ENCODE measurements around the gene CPT1C.

Gene CPT1C

GRCh38 chr19:49660338-49660961 is 30.5 kb upstream of the CPT1C start:
- no peak for DNase-seq (ENCODE audit: low spot score)

GRCh38 chr19:49662011-49662410 is 28.9 kb upstream of the CPT1C start:
- no peak for DNase-seq (ENCODE audit: low spot score)

- no peak for DNase-seq (ENCODE audit: low spot score)
Measured at GRCh38 chr19:49663224-49663623, 27.7 kb upstream of the CPT1C start.

DNA sequence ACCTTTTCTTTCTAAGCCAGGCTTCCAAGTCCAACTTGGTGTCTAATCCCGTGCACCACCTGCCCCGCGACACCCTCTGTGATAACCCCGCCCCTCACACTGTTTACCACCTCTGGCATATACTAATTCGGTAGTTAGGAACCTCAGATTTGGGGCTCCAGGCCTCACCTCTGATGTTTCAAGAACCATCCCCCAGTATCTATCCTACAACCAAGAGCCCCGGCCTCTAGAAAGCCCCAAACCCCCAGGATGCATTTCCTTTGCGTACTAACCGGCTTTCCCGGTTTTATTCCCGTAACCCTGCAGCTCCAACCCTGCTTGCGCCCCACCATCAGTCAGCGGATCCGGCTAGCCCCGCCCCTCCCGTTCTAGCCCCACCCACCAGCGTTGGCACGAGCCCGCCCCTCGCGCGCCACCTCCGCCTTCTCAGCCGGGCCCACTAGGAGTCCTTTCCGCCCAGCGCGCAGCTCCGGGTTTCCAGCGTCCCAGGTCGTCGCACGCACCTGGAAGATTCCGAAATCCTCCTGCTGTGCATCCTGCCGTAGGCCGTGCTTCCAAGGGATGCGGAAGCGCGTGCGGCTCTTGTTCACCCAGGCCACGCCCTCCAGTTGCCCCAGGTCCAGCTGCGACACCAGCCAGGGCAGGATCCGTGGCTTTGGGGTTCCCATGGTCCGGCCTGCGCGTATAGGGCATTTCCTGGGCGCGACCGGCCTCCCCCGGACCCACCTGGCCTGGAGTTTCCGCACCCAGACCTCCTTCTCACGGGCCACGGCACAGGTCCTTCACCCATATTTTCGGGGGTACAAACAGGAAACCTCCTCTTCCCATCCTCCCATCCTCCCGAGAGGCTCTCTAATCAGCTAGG is 26.5 kb upstream of the CPT1C start:
- peak; percentile 80 for DNase-seq (ENCODE audit: low spot score)

DNA sequence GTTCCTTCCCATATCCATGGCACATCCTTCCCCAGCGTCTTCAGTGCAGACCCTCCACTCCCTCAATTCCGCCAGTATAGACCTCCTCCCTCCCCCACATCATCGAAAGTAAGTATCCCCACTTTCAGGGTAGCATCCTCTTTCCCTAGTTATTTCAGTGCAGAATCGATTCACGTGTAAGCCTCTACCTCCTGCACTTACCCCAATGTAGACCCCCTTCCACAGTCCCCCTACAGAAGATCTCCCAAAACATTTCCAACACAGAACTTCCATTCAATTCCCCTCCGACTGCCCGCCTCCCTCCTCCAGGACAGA is 25.9 kb upstream of the CPT1C start:
- DNase-seq (ENCODE audit: low spot score) = no peak

DNA sequence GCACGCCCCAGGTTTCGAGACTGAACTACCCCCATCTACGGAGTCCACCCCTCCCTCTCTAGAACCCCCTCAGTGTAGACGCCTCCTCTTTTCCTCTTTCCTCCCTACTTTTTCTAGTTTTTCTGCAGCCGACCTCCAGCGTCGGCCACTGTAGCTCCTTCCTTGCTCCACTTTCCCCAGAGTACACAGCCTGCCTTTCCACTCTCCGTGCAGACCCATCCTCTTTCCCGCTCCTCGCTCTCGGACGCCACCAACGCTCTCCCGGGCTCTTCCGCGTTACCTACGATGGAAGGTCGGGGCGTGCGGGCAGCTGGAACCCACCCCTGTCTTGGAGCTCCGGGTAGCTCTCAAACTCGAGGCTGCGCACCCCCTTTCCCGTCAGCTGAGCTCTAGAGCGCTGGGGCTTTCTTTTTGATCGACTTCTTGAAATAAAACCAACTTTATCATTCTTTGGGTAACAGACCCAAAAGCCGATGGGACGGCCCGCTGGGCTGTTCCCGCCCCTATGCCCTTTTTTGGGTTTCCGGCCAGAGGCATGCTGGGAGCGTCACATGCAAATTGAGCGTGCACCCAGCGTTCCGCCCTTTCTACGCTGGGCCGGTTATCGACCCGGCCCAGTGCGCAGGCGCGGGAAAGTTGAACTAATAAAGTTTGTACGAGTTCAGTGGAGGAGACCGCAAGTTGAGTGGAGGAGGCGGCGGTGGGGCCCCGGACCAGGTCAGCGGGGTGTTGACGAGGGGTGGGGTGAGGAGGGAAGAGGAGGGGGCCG is 25.4 kb upstream of the CPT1C start, which contains the start of the genes BCL2L12 and IRF3:
Gene BCL2L12 (plus strand): TSS at position 583 of the 769 bp plus-strand sequence. CDS start 760 bp downstream, outside the sequence.
Gene IRF3 (minus strand): TSS at position 507 of the 769 bp plus-strand sequence. CDS start 1,019 bp downstream, outside the sequence.
- DNase-seq (ENCODE audit: low spot score) = peak; percentile 99

DNA sequence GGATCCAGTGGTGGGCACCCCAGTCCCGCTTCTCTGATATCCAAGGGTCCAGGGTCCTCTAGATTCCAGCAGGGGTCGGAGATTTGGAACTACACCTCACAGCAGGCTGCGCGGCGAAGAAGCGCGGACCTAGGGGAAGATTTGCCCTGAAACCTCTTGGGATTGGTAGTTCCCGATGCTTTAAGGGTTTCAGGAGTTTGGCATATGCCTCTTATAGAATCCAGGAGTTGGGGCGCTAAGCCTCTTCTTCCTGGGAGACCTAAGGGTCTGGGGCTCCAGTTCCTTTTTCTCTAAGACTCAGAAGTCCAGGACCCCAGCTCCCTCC is 24.8 kb upstream of the CPT1C start:
- no peak for DNase-seq (ENCODE audit: low spot score)

- no peak for DNase-seq (ENCODE audit: low spot score)
Measured at GRCh38 chr19:49667473-49667872, 23.4 kb upstream of the CPT1C start.

DNA sequence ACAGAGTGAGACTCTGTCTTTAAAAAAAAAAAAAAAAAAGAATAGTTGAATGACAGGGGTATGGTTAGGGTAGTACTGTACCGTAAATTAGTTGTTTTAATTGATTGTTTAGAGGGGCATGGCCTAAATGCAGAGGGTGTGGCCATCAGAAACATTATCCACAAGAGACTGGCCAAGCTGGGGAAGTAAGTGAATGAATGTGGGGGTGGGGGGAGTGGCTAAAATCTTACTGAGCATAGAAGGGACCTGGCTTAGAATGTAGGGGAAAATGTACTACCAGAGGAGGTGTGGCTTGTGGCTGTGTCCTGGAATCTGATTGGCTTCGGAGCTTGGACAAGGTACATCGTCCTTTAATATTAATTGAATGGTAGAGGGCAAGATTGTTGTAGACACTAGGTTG is 21.4 kb upstream of the CPT1C start:
- DNase-seq (ENCODE audit: low spot score) = no peak

GRCh38 chr19:49672131-49672919 is 18.6 kb upstream of the CPT1C start:
- DNase-seq (ENCODE audit: low spot score) = peak; percentile 88

GRCh38 chr19:49676136-49676783 is 14.7 kb upstream of the CPT1C start:
- DNase-seq (ENCODE audit: low spot score) = peak; percentile 90

- peak; percentile 100 for DNase-seq (ENCODE audit: low spot score)
Measured at GRCh38 chr19:49676784-49677230, 14.1 kb upstream of the CPT1C start.

- peak; percentile 85 for DNase-seq (ENCODE audit: low spot score)
Measured at GRCh38 chr19:49677231-49677900, 13.6 kb upstream of the CPT1C start, which contains the start of gene PRMT1. PRMT1 (plus strand) TSS chr19:49677271; CDS start chr19:49677281, 10 bp downstream.

- DNase-seq (ENCODE audit: low spot score) = peak; percentile 93
Measured at GRCh38 chr19:49677901-49678674, 12.8 kb upstream of the CPT1C start.

DNA sequence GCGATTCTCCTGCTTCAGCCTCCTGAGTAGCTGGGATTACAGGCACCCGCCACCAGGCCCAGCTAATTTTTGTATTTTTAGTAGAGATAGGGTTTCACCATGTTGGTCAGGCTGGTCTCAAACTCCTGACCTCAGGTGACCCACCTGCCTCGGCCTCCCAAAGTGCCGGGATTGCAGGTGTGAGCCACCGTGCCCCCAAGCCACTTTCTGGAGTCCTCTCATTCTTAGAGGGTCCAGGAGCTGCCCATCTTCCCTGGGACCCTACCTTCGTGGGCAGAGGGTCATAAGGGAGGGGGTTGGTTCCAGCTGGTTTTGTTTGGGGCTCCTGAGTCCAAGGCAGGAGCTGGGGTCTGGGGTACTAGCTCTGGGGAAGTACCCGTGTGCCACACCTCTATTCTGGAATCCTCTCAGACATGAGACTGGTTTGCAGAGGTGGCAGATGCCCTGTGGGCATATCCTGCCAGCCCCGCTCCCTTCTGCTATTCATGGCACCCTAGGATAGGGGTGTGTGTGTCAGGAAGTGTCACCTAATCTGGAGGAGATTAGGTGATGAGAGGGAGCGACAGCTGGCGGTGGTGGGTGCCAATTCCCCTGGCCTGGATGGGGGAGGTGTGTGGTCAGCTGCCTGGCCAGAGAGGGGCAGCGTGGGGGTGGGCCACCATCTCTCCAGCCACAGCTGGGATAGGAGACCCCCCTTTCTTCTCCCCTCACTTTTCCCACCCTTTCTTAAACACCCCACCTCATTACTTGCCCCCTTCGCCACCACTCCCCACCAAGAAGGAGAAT is 11.7 kb upstream of the CPT1C start:
- no peak for DNase-seq (ENCODE audit: low spot score)

DNA sequence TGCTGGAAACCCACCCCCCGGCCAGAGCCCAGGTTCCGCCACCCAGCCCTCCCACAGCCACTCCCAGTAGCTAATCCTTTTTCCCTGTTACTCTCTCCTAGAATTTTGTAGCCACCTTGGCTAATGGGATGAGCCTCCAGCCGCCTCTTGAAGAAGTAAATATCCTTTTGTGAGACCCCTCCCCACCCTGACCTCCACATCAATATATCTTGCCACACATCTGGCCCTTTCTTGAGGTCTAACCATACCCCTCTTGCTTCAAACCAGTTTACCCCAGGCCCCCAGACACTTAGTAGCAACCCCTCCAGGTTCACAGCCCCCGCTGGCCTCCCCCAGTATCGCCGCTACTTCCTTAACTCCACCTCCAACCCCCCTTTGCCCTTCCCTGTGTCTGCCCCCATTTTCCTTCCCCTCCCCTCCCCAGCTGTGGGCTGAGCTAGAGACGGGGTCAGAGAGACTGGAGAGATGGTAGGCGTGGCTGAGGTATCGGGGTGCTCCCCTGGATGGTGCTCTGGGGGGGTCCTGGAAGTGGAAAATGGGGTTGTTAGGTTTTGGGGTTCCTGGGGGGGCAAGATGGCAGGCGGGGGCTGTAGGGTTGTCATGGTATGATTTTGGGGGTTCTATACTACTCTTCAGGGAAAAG is 11.0 kb upstream of the CPT1C start:
- DNase-seq (ENCODE audit: low spot score) = no peak

GRCh38 chr19:49680421-49681351 is 10.2 kb upstream of the CPT1C start:
- DNase-seq (ENCODE audit: low spot score) = peak; percentile 92

Data from NAMALWA (cell line).